ENCODE results near the gene CCNG2.

The CCNG2 gene

GRCh38 chr4:77209012-77209411, 52.0 kb downstream of the CCNG2 start:
- no peak for TF ChIP-seq CTCF (IDR thresholded peaks at IDR 0.05; ENCODE audit: insufficient read depth, low read depth, low read length, missing control alignments)
- no peak overlapping the region for H3K4me3 ChIP-seq (ENCODE audit: low read depth, low read length)
- DNase-seq (ENCODE audit: low read depth): no peak

GRCh38 chr4:77209936-77210335, 52.9 kb downstream of the CCNG2 start:
- DNase-seq (ENCODE audit: low read depth): no peak
- no peak overlapping the region for H3K4me3 ChIP-seq (ENCODE audit: low read depth, low read length)
- TF ChIP-seq CTCF (IDR thresholded peaks at IDR 0.05; ENCODE audit: insufficient read depth, low read depth, low read length, missing control alignments): no peak

- no peak for TF ChIP-seq CTCF (IDR thresholded peaks at IDR 0.05; ENCODE audit: insufficient read depth, low read depth, low read length, missing control alignments)
- no peak overlapping the region for H3K4me3 ChIP-seq (ENCODE audit: low read depth, low read length)
- DNase-seq (ENCODE audit: low read depth): no peak
Observed at GRCh38 chr4:77215107-77215506, 58.1 kb downstream of the CCNG2 start.

GRCh38 chr4:77217526-77217925, 60.5 kb downstream of the CCNG2 start:
- DNase-seq (ENCODE audit: low read depth): no peak
- no peak for TF ChIP-seq CTCF (IDR thresholded peaks at IDR 0.05; ENCODE audit: insufficient read depth, low read depth, low read length, missing control alignments)
- no peak overlapping the region for H3K4me3 ChIP-seq (ENCODE audit: low read depth, low read length)

- TF ChIP-seq CTCF (IDR thresholded peaks at IDR 0.05; ENCODE audit: insufficient read depth, low read depth, low read length, missing control alignments): no peak
- no peak for DNase-seq (ENCODE audit: low read depth)
Observed at GRCh38 chr4:77219266-77219665, 62.3 kb downstream of the CCNG2 start.

More at GRCh38 chr4:77219266-77219665, 62.3 kb downstream of the CCNG2 start:
- no peak overlapping the region for H3K4me3 ChIP-seq (ENCODE audit: low read depth, low read length)

Measured in GM12865 (cell line).